Epithelial cell of esophagus (primary cell): ENCODE measurements around the gene CEBPB.

ENCODE experiments used
- DNase-seq: peaks from one replicate; pipeline ENCODE4 v3.0.0; 2010; ENCODE audit warnings: low read depth
- H3K4me3 ChIP-seq: 2 replicates; pipeline ENCODE4 v1.5.1; 2011; ENCODE audit warnings: mild to moderate bottlenecking, low read length, control low read depth
- TF ChIP-seq, protein P1 (sequence below): IDR thresholded peaks from 2 replicates; pipeline ENCODE4 v1.5.1; 2011; ENCODE audit warnings: low read depth, mild to moderate bottlenecking, low read length, control low read depth, inconsistent platforms; ENCODE audit not compliant: insufficient read depth; ENCODE audit errors: missing control alignments

Gene CEBPB

DNA sequence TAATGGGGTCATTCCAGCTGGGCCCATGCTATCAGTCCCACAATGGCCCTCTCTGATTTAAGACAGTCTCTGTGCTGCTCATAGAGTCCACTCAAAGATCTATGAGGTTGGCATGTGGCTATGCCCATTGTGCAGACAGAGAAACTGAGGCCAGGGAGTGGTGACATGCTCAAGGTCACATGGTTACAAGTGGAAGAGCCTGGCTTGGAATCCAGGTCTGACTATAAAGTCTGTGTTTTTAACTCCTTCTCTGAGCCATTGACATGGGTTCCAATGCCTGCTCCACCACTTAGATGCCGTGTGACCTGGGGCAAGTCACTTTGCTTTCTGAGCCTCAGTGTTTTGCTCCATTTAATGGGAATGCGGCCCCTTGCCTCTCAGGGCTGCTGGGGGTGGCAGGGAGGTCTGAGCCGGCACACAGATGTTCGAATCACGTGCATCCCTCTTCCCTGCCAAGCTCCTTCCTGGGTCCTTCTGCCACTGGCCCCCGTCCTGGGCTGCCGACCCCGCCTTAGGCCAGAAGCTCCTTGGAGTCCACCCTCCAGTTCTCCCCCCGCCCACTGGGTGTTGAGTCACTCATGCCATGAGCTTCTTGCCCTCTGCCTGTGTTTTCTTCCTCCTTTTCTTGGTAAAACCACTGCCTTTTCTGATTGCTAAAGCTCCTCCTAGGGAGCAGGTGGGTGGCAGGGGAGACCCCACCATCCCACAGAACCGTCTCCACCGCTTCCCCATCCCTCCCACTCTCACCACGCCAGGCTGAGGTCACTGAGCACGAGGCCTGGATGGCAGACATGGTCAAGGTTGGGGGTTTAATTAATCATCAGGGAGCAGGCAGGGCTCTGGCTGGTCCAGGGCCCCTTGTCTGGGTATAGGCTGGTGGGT is 35.7 kb downstream of the CEBPB start:
- no peak for DNase-seq
- no peak overlapping the region for H3K4me3 ChIP-seq
- TF ChIP-seq, protein P1, sequence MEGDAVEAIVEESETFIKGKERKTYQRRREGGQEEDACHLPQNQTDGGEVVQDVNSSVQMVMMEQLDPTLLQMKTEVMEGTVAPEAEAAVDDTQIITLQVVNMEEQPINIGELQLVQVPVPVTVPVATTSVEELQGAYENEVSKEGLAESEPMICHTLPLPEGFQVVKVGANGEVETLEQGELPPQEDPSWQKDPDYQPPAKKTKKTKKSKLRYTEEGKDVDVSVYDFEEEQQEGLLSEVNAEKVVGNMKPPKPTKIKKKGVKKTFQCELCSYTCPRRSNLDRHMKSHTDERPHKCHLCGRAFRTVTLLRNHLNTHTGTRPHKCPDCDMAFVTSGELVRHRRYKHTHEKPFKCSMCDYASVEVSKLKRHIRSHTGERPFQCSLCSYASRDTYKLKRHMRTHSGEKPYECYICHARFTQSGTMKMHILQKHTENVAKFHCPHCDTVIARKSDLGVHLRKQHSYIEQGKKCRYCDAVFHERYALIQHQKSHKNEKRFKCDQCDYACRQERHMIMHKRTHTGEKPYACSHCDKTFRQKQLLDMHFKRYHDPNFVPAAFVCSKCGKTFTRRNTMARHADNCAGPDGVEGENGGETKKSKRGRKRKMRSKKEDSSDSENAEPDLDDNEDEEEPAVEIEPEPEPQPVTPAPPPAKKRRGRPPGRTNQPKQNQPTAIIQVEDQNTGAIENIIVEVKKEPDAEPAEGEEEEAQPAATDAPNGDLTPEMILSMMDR: no peak

DNA sequence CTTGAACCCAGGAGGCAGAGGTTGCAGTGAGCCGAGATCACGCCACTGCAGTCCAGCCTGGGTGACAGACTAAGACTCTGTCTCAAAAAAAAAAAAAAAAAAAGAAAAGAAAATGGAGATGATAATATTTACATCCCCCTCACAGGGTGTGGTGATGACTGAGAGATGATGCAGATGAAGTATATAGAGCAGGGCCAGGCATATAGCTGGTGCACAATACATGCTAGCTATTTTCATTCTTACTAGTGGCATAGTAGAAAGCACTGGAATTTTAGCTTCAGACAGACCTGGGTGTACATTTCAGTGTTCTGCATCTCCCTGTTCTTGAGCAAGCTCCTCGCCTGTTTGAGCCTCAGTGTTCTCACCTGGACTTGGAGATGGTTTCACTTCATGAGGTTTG is 36.9 kb downstream of the CEBPB start:
- no peak overlapping the region for H3K4me3 ChIP-seq
- DNase-seq: no peak
- TF ChIP-seq, protein P1: no peak

DNA sequence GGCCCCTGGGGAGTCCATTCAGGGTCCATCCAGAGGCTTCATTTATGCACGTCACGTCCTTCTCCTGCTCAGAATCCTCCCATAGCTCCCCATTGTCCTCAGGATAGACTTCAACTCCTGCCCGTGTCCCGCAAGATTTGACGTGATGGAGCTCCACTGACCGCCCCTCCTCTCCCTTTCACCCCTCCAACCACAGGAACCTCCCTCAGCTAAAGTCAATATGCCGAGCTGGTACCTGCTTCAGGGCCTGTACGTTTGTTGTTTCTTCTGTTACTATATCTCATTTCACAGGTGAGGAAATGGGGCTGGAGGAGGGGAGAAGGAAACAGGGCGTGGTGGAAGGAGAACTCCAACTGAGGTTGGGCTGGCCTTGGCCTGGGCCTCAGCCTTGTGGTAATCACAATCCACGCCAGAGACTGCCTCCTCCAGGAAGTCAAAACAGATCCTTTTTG is 38.6 kb downstream of the CEBPB start:
- TF ChIP-seq, protein P1: no peak
- DNase-seq: no peak
- no peak overlapping the region for H3K4me3 ChIP-seq

DNA sequence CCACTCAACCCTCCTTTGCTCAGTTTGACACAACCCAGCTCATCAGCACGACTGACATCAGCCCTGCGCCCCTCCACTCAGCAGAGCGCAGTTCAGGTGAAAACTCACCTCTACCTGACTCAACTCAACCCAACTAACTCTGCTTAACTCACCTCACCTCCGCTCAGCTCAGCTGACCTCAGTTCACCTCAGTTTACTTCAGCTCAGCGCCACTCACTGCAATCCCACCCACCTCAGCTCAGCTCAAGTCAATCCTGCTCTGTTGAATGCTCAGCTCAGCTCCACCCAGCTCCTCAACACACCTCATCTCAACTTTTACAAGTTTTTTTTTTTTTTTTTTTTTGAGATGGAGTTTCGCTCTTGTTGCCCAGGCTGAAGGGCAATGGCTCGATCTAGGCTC is 39.6 kb downstream of the CEBPB start:
- H3K4me3 ChIP-seq: no peak overlapping the region
- TF ChIP-seq, protein P1: no peak
- no peak for DNase-seq

DNA sequence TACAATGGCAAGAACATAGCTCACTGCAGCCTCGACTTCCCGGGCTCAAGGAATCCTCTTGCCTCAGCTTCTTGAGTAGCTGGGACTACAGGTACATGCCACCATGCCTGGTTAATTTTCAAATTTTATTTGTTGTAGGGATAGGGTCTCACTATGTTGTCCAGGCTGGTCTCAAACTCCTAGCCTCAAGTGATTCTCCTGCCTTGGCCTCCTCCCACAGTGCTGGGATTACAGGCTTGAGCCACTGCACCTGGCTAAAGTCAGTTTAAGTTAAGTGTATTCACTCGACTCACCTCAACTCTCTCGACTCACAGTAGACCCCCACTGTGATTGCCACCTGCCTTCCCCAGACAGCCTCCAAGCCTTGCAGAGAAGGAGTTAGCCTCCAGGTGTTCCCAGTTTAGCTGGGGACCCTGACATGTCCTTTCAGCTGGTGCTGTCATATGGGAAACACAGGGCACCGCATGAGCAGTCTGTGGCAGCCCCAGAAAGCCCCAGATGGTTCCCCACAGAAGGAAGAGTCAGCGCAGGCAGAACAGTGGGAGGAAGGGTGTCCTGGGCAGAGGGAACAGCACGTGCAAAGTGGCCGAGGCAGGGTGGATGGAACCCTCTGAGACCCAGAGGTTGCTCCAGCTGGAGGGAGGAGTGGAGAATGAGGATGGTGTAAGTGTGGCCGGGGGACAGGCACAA is 40.4 kb downstream of the CEBPB start:
- no peak overlapping the region for H3K4me3 ChIP-seq
- TF ChIP-seq, protein P1: no peak
- DNase-seq: no peak

DNA sequence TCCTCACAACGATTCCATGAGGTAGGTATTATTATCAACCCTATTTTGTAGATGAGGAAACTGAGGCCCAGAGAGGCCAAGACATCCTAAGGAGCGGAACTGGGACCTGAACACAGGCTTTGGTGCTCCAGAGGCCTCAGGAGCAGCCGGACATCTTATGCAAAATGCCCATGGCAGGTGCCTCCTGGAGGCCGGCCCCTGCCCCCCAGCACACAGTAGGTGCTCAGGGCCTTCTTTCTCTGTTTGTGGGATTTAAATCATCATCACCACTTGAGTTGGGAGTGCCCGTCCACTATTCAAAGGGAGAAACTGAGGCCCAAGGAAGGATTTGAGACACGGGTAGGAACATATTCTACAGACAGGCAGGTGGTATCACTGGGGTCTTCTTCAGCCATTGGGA is 41.2 kb downstream of the CEBPB start:
- H3K4me3 ChIP-seq: no peak overlapping the region
- DNase-seq: no peak

More for the DNA sequence above, 41.2 kb downstream of the CEBPB start:
- TF ChIP-seq, protein P1: no peak
